GM21447 (cell line): Measurements from ENCODE around the gene AHI1.
A peak's percentile ranks its signal among the peaks of the same experiment; 100 is the strongest.

Source experiments
- ATAC-seq: cut with Tn5 transposase; IDR thresholded peaks from one replicate; pipeline ENCODE4 v1.9.1; 2021; ENCODE audit not compliant: unreplicated experiment

The AHI1 gene

GRCh38 chr6:135304883-135305282 lies 192.7 kb downstream of the AHI1 start:
- no peak for ATAC-seq

GRCh38 chr6:135301304-135301703 lies 196.2 kb downstream of the AHI1 start:
- no peak for ATAC-seq

DNA sequence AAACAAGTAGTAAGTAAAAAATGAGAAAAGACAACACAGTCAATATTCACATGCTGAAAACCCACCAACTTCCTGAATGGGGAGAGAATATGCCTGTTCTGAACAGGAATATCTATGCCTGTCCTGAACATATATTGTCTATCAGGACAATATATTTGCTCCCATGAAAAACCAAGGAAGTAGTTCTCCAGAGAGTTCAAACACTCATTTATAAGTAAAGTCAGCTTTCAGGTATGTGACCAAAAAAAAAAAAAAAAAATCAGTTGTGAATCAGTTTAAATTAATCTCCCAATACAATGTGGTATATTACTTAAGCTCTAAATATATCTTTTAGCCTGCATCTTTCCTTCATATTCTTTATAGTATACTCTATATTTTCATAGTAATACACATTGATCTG lies 197.0 kb downstream of the AHI1 start:
- ATAC-seq, result no peak

DNA sequence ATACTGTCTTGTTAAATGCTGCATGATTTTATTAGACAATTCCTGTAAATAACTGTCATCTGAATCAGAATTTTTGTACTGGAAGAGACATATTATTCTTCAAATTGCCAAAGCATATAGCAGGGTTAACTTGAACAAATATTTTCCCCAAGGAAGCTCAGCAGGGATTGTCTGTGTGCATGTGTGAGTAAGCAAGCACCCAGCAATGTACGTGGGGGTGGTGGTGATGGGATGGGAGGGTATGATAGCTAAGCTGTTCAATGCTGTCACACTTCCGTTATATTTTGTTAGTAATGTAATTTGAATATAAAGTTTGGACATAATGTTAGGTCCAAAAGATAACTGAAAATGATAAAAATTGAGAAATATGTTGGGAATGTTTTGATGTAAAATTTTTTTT lies 198.3 kb downstream of the AHI1 start:
- ATAC-seq, result no peak

DNA sequence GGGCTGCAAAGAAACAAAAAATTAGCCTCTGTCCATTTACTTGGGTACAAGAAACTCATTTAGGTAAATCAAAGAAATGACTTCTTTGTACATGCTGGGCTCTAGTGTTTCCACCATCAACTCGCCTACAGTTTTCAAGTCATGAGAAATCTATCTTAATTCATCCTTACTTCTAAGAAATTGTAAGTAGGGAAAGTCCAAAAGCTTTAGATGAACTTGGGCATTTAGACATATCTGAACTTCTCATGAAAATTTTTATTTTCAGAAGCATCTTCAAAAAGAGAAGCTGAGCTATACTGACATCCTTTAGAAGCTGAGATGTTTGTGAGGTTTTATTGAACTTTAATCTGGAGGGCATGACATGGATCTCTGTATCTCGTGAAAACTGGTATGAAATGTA lies 199.1 kb downstream of the AHI1 start:
- no peak for ATAC-seq

DNA sequence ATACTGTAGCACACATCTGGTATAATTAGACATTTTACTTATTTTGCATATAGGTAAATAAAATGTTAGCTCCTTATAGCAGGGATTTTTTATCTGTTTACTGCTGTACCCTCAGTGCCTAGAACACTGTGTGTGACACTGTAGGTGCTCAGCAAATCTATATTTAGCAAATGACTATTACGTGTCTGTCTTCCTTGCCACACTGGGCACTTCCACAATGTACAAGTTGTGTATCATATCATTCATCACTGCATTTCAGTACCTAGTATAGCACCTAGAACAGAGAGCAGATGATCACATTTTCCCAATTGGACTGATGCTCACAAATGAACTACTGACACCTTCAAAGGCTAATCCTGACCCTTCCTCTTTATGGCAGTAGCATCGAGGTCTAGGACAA lies 200.8 kb downstream of the AHI1 start:
- ATAC-seq, result no peak

DNA sequence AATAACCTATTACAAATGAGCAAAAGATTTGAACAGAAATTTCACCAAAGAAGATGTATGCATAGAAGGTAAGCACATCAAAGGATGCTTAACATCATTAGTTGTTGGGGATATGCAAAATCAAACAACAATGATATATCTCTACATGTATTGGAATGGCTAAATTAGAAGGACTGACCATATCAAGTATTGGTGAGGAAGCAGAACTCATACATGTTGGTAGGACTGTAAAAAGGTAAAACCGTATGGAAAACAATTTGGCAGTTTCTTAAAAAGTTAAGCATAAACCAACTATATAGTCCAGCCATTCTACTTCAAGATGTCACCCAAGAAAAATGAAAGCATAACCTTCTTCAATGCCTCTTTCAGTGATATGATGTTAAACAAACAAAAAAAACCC lies 202.5 kb downstream of the AHI1 start:
- ATAC-seq, result no peak

DNA sequence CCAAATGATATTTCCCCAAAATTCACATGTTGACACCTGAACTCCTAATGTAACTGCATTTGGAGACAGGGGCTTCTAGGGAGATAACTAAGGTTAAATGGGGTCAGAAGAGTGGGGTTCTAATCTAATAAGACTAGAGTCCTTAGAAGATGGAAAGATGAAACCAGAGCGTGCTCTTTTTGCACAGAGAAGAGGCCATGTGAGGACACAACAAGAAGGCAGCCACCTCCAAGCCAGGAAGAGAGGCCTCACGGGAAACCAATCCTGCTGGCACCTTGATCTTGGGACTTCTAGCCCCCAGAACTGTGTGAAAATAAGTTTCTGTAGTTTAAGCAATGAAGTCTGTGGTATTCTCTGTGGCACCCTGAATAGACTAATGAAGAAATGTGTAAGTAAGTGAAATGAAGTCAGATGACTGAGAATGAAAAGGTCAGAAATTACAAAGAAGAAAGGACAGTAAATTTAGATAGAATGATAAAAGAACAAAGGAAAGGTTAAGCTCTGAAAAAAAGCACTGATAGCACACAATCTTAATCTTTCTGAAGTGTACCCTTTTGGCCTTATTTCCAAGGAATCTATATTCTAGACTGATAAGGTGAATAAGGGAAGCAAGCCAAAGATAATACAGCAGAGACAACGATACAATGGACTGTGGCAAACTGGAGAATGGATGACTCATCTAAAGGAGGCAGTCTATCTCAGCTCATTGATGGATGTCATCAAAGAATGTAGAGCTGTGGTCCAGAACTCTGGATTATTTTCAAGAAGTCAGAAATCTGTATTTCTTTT lies 206.1 kb downstream of the AHI1 start:
- ATAC-seq, result no peak

GRCh38 chr6:135289816-135290215 lies 207.7 kb downstream of the AHI1 start:
- no peak for ATAC-seq

- ATAC-seq, result no peak
Observed at GRCh38 chr6:135286962-135287538, 210.5 kb downstream of the AHI1 start.

- no peak for ATAC-seq
Observed at GRCh38 chr6:135285165-135285564, 212.4 kb downstream of the AHI1 start.

DNA sequence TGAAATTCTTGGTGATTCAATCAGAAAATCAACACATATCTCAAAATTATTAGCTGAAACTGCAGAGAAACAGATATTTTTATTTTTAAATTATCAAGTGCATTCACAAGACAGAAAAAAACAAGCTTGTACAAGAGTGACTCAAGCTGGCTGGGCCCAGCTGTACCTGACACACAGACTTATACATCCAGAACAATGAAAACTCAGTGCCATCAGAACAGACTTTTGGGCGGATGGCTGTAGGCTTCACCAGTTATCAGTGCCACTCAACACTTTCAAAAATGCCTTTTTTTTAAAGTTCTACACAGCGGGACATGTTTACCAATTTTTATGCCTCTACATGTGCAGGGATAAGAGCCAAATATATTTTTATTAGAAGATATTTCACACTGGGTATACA lies 213.6 kb downstream of the AHI1 start:
- no peak for ATAC-seq

- ATAC-seq, result no peak
Observed at GRCh38 chr6:135282395-135282794, 215.1 kb downstream of the AHI1 start.

- no peak for ATAC-seq
Observed at GRCh38 chr6:135281964-135282363, 215.6 kb downstream of the AHI1 start.

- ATAC-seq, result no peak
Observed at GRCh38 chr6:135281227-135281626, 216.3 kb downstream of the AHI1 start.

- ATAC-seq, result no peak
Observed at GRCh38 chr6:135280375-135281136, 217.0 kb downstream of the AHI1 start.

- ATAC-seq, result no peak
Observed at GRCh38 chr6:135277422-135277821, 220.1 kb downstream of the AHI1 start.

- peak; percentile 82 for ATAC-seq
Observed at GRCh38 chr6:135274561-135275293, 222.8 kb downstream of the AHI1 start.

DNA sequence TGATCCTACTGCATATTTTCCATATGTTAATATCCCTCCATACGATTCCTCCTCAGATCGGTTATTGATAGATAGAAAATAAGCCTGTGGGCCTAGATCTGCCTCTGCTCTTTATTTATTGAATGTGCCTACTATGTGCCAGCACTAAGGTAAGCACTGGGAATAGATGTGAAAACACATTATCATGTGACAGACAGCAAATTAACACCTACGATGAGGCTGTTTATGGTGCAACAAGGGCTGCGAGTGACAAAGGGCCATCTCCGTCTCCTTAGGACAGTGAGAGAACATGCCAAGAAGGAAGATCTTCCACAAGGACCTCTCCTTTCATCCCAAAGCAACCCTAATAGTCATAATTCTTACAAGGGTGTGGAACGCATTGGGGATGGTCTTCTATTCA lies 225.9 kb downstream of the AHI1 start:
- no peak for ATAC-seq

- ATAC-seq, result no peak
Observed at GRCh38 chr6:135270676-135271536, 226.6 kb downstream of the AHI1 start.
